Stimulated activated naive CD8-positive, alpha-beta T cell treated with anti-CD3 and anti-CD28 coated beads, Interleukin-15, Interleukin-2, amounts not matched to agents 100 ng/mL and 50 ng/mL, for 24 hours (primary cell): ENCODE data around the gene KCNH3.
"Not testable (repeated sequence)": the region's sequence is repeated elsewhere in the genome, so short reads cannot be mapped to it uniquely, and the experiment has no call there.

Experiments
- H3K27ac Mint-ChIP-seq: one replicate; pipeline ENCODE4 v1.8.0; 2021; ENCODE audit warnings: mild to moderate bottlenecking, mixed read lengths
- H3K27me3 Mint-ChIP-seq: one replicate; pipeline ENCODE4 v1.8.0; 2021; ENCODE audit warnings: mixed read lengths
- H3K36me3 Mint-ChIP-seq: one replicate; pipeline ENCODE4 v1.8.0; 2021; ENCODE audit warnings: low read depth, mixed read lengths
- H3K4me1 Mint-ChIP-seq: one replicate; pipeline ENCODE4 v1.8.0; 2021; ENCODE audit warnings: low read depth, mixed read lengths
- H3K4me3 Mint-ChIP-seq: one replicate; pipeline ENCODE4 v1.8.0; 2021; ENCODE audit warnings: mild to moderate bottlenecking, mixed read lengths
- H3K9me3 Mint-ChIP-seq: one replicate; pipeline ENCODE4 v1.8.0; 2021; ENCODE audit warnings: mixed read lengths

KCNH3 gene

DNA sequence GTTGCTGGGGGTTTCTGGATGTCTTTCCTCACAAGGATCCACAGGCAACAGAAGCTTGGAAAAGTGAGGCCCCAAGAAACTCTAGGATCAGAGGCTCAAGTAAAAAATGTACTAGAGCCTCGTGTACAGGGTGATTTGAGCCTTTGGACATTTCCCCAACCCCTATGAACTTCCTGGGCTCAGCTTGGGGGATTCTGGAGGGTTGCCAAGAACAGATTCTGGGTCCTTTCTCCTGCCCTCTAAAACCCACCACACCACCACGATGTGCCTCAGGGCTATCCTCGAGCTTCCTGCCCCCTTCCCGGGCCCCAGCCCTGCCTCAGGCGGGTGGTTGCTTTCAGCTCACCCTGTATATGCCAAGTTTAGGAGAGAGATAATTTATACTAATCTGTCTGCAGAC, 66.0 kb downstream of the KCNH3 start:
- H3K36me3 Mint-ChIP-seq: no peaks in the 10 kb centered on the region
- no peak overlapping the region for H3K27ac Mint-ChIP-seq
- peaks cover 8% of the 10 kb centered on the region for H3K27me3 Mint-ChIP-seq
- H3K4me1 Mint-ChIP-seq: no peaks in the 10 kb centered on the region
- H3K4me3 Mint-ChIP-seq: no peak overlapping the region
- no peaks in the 10 kb centered on the region for H3K9me3 Mint-ChIP-seq

DNA sequence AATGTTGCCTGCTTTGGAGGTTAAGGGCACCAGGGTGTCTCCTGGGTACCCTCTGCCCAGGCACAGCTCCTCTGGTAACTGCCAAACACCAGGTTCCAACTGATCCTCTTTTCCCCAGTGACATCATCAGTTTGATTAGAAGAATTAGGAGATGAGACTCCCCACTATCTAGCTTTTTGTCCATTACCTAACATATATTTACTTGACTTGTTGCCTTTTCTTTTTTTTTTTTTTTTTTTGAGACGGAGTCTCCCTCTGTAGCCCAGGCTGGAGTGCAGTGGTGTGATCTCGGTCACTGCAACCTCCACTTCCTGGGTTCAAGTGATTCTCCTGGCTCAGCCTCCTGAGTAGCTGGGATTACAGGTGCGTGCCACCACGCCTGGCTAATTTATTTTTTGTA, 66.7 kb downstream of the KCNH3 start, which contains the start of gene FAM186B:
TSS of gene FAM186B (minus strand) at position 101 of the 400 bp plus-strand sequence. CDS start 162 bp downstream, outside the sequence.
- H3K9me3 Mint-ChIP-seq, H3K4me3 Mint-ChIP-seq, H3K27me3 Mint-ChIP-seq, H3K36me3 Mint-ChIP-seq, H3K4me1 Mint-ChIP-seq, H3K27ac Mint-ChIP-seq: not testable (repeated sequence)
